Peyer's patch (tissue), 4 donors: ENCODE measurements around the gene DEPDC1. TPM values are rescaled to one million over a fixed set of nuclear protein-coding genes. Genes with fewer than 3 reads are reported as not detected.

Experiments used
- DNase-seq, 3 donors: peaks; one replicate each; pipeline ENCODE4 v3.0.0-alpha.2; 2017 to 2019
- H3K27ac ChIP-seq, 4 donors: fragments of 200-600 bp; sonication (generic); one replicate each; pipeline ENCODE4 v1.5.1; 2016 to 2019
- H3K27me3 ChIP-seq, 2 donors: fragments of 200-600 bp; sonication (generic); one replicate each; pipeline ENCODE4 v1.5.1; 2019
- H3K36me3 ChIP-seq, 3 donors: fragments of 200-600 bp; sonication (generic); one replicate each; pipeline ENCODE4 v1.5.1; 2016 to 2019
- H3K4me1 ChIP-seq, 4 donors: fragments of 200-600 bp; sonication (generic); one replicate each; pipeline ENCODE4 v1.5.1; 2016 to 2019
- H3K4me3 ChIP-seq, 4 donors: fragments of 200-600 bp; sonication (generic); 1 replicate in 3 of 4; 2 replicates in 1 of 4; pipeline ENCODE4 v1.5.1; 2016 to 2019; ENCODE audit warnings: mild to moderate bottlenecking in 1 of 4
- H3K9me3 ChIP-seq, 4 donors: fragments of 200-600 bp; sonication (generic); one replicate each; pipeline ENCODE4 v1.5.1; 2016 to 2019; ENCODE audit warnings: mild to moderate bottlenecking in 1 of 4
- POLR2A ChIP-seq, 2 donors: fragments of 450-650 bp; IDR thresholded peaks; one replicate each; pipeline ENCODE4 v1.5.1; 2017; ENCODE audit warnings: antibody characterized with exemption in 2 of 2, mild to moderate bottlenecking in 2 of 2, moderate library complexity in 2 of 2
- small RNA-seq, 2 donors: library from RNA; depleted of rRNA; stranded (forward); fragments of <200 nt; gene quantifications; one replicate each; pipeline ENCODE3, GENCODE V24; 2016
- total RNA-seq, 4 donors: library from RNA; depleted of rRNA; stranded (reverse); fragments of >200 nt; gene quantifications; one replicate each; pipeline ENCODE4 v1.1.0, GENCODE V29; 2016
- TF ChIP-seq, protein P1 (sequence below), 6 experiments: fragments of 450-650 bp in 4 of 6; fragments of 200-600 bp in 2 of 6; sonication (generic) in 1 of 6; IDR thresholded peaks; one replicate each; pipeline ENCODE4 v1.5.1; 2017 to 2019; ENCODE audit warnings: antibody characterized with exemption in 6 of 6, mild to moderate bottlenecking in 3 of 6, moderate library complexity in 1 of 6

The DEPDC1 gene
- total RNA-seq, 4 donors from 2014 or later = 1.1 to 9.1 (median 2.0) TPM

DNA sequence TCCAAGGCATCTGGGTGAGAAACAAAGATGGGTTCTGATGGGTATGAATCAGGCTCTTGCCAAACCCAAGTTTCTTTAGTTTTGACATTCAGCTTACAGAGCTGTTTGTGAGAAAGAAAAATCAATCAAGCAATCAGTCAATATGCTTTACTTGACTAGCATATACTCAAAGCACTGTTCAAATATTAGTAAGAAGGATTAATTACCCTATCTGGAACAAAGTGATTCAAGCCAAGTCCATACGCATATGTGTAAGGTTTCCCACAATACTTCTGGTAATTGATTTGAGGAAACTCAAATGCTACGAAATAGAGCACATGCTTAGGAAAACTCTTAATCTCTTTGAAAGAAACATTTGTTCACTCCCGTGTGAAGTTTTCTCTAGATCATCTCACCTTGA is 65.8 kb downstream of the DEPDC1 start:
- Histone ChIP-seq H3K4me1 (no peaks in the 10 kb centered on the region), H3K4me3 (no peak overlapping the region), H3K27me3 (no peaks in the 10 kb centered on the region), H3K9me3 (no peaks in the 10 kb centered on the region), H3K27ac (no peak overlapping the region), H3K36me3 (no peaks in the 10 kb centered on the region)
- TF ChIP-seq POLR2A (IDR thresholded peaks at IDR 0.05) = no peak
- DNase-seq = no peak

GRCh38 chr1:68429233-68429808 is 67.6 kb downstream of the DEPDC1 start:
- Histone ChIP-seq H3K36me3 (no peaks in the 10 kb centered on the region), H3K9me3 (no peaks in the 10 kb centered on the region), H3K27ac (no peak overlapping the region), H3K4me3 (no peak overlapping the region), H3K27me3 (no peaks in the 10 kb centered on the region), H3K4me1 (no peaks in the 10 kb centered on the region)
- TF ChIP-seq, protein P1, sequence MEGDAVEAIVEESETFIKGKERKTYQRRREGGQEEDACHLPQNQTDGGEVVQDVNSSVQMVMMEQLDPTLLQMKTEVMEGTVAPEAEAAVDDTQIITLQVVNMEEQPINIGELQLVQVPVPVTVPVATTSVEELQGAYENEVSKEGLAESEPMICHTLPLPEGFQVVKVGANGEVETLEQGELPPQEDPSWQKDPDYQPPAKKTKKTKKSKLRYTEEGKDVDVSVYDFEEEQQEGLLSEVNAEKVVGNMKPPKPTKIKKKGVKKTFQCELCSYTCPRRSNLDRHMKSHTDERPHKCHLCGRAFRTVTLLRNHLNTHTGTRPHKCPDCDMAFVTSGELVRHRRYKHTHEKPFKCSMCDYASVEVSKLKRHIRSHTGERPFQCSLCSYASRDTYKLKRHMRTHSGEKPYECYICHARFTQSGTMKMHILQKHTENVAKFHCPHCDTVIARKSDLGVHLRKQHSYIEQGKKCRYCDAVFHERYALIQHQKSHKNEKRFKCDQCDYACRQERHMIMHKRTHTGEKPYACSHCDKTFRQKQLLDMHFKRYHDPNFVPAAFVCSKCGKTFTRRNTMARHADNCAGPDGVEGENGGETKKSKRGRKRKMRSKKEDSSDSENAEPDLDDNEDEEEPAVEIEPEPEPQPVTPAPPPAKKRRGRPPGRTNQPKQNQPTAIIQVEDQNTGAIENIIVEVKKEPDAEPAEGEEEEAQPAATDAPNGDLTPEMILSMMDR (IDR thresholded peaks at IDR 0.05) = no peak
- no peak for TF ChIP-seq POLR2A (IDR thresholded peaks at IDR 0.05)
- DNase-seq = no peak

- H3K27me3 ChIP-seq = no peaks in the 10 kb centered on the region
- no peak overlapping the region for H3K4me3 ChIP-seq
Measured at GRCh38 chr1:68426594-68426993, 70.3 kb downstream of the DEPDC1 start.

More at GRCh38 chr1:68426594-68426993, 70.3 kb downstream of the DEPDC1 start:
- TF ChIP-seq, protein P1 (IDR thresholded peaks at IDR 0.05) = no peak
- Histone ChIP-seq H3K36me3 (no peaks in the 10 kb centered on the region), H3K27ac (no peak overlapping the region), H3K9me3 (no peaks in the 10 kb centered on the region), H3K4me1 (no peaks in the 10 kb centered on the region)
- no peak for DNase-seq

Small RNA genes within 50 kb of the gene (small RNA-seq; reads per million reads assigned to genes)
- gene TXNP2 = 0 reads per million in 2 donors

Other genes with a start within 250 kb of the DEPDC1 start
- gene RPE65, start 47.1 kb downstream of the DEPDC1 start, total RNA-seq = not detected